Dendritic cell treated with granulocyte-macrophage colony-stimulating factor and Interleukin-4, amounts not matched to agents 40 ng/mL and 50 ng/mL, for 4 days (primary cell): ENCODE data around the gene TBC1D5.
"Not testable (repeated sequence)": the region's sequence is repeated elsewhere in the genome, so short reads cannot be mapped to it uniquely, and the experiment has no call there.

Source experiments
- H3K27ac Mint-ChIP-seq: one replicate; pipeline ENCODE4 v1.8.0; 2022; ENCODE audit warnings: mild to moderate bottlenecking, mixed read lengths
- H3K27me3 Mint-ChIP-seq: one replicate; pipeline ENCODE4 v1.8.0; 2022; ENCODE audit warnings: mild to moderate bottlenecking, mixed read lengths
- H3K36me3 Mint-ChIP-seq: one replicate; pipeline ENCODE4 v1.8.0; 2022; ENCODE audit warnings: low read depth, mixed read lengths
- H3K4me1 Mint-ChIP-seq: one replicate; pipeline ENCODE4 v1.8.0; 2022; ENCODE audit warnings: low read depth, mixed read lengths
- H3K4me3 Mint-ChIP-seq: one replicate; pipeline ENCODE4 v1.8.0; 2022; ENCODE audit warnings: mild to moderate bottlenecking, moderate library complexity, mixed read lengths
- H3K9me3 Mint-ChIP-seq: one replicate; pipeline ENCODE4 v1.8.0; 2022; ENCODE audit warnings: mixed read lengths
- intact Hi-C: fragments of 100-400 bp; cut with micrococcal nuclease; formaldehyde crosslinking; loops from one replicate; pipeline ENCODE4 v1.15.0; 2022

The TBC1D5 gene

GRCh38 chr3:17539436-17539835 is 203.0 kb downstream of the TBC1D5 start:
- H3K4me1 Mint-ChIP-seq = no peaks in the 10 kb centered on the region
- H3K4me3 Mint-ChIP-seq = no peak overlapping the region
- no peaks in the 10 kb centered on the region for H3K27me3 Mint-ChIP-seq
- H3K9me3 Mint-ChIP-seq = no peaks in the 10 kb centered on the region
- intact Hi-C loops = no loop called here
- no peak overlapping the region for H3K27ac Mint-ChIP-seq
- peaks cover 31% of the 10 kb centered on the region for H3K36me3 Mint-ChIP-seq

GRCh38 chr3:17535274-17535673 is 207.2 kb downstream of the TBC1D5 start:
- Mint-ChIP-seq H3K27me3 (no peaks in the 10 kb centered on the region), H3K27ac (no peak overlapping the region), H3K9me3 (no peaks in the 10 kb centered on the region), H3K4me3 (no peak overlapping the region), H3K36me3 (peaks cover 6% of the 10 kb centered on the region), H3K4me1 (no peaks in the 10 kb centered on the region)
- intact Hi-C loops = no loop called here

DNA sequence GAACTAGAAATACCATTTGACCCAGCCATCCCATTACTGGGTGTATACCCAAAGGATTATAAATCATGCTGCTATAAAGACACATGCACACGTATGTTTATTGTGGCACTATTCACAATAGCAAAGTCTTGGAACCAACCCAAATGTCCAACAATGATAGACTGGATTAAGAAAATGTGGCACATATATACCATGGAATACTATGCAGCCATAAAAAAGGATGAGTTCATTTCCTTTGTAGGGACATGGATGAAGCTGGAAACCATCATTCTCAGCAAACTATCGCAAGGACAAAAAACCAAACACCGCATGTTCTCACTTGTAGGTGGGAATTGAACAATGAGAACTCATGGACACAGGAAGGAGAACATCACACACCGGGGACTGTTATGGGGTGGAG is 210.0 kb downstream of the TBC1D5 start:
- H3K27ac Mint-ChIP-seq, intact Hi-C loops, H3K27me3 Mint-ChIP-seq, H3K36me3 Mint-ChIP-seq, H3K9me3 Mint-ChIP-seq, H3K4me3 Mint-ChIP-seq: not testable (repeated sequence)
- H3K4me1 Mint-ChIP-seq = peaks cover 10% of the 10 kb centered on the region

DNA sequence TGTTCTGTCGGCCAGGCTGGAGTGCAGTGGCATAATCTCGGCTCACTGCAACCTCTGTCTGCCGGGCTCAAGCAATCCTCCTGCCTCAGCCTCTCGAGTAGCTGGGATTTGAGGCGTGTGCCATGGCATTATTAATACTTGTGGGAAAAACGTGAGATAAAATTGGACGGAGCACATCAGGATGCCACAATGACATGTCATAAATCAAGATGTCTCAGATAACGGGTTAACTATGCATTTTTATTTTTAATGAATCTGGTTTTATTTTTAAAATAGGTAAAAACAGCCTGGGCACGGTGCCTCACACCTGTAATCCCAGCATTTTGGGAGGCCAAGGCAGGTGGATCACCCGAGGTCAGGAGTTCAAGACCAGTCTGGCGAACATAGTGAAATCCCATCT is 212.8 kb downstream of the TBC1D5 start:
- Mint-ChIP-seq H3K27me3 (no peaks in the 10 kb centered on the region), H3K4me3 (no peak overlapping the region), H3K9me3 (no peaks in the 10 kb centered on the region), H3K27ac (no peak overlapping the region), H3K36me3 (peaks cover 6% of the 10 kb centered on the region), H3K4me1 (peaks cover 10% of the 10 kb centered on the region)
- intact Hi-C loops = no loop called here

DNA sequence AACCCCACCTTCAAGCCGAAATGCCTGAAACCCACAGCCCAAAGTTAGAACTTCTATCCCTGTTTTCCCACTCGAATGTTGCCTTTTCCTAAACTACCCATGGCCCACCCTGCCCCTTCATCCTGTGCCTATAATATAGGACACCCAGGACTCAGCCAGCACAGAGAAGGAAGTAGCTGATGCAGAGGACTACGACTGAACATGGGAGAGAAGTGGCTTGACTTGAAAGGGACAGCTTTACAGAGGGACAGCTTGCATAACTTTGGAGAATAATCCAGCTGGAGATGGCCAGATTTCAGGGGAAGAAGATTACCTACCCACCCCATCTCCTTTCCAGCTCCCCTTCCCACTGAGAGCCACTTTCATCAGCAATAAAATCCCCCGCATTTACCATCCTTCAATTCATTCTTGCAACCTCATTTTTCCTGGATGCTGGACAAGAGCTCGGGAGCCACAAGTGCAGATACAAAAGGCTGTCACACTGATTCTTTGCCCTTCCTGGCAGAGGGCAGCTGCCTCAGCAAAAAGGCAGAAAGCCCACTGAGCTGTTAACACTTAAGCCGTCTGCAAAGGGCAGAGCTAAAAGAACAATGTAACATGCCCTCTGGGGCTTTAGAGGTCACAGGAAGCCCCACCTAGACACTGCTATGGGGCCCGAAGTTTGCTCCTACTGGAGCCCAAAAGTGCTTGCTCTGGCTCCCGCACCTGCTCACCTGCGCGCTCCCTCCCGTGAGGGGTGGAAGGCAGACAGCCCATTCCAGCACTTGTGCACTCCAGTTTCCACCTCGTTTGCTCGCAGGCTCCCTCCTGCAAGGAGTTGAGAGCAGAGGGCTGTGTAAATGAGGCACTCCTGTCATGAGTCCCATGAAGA is 224.0 kb downstream of the TBC1D5 start:
- Mint-ChIP-seq H3K4me3 (no peak overlapping the region), H3K4me1 (peaks cover 6% of the 10 kb centered on the region), H3K36me3 (peaks cover 8% of the 10 kb centered on the region), H3K9me3 (no peaks in the 10 kb centered on the region), H3K27ac (no peak overlapping the region), H3K27me3 (no peaks in the 10 kb centered on the region)
- intact Hi-C loops = no loop called here

- no peak overlapping the region for H3K4me3 Mint-ChIP-seq
- peaks cover 8% of the 10 kb centered on the region for H3K36me3 Mint-ChIP-seq
- intact Hi-C loops = no loop called here
- no peak overlapping the region for H3K27ac Mint-ChIP-seq
- H3K4me1 Mint-ChIP-seq = peaks cover 6% of the 10 kb centered on the region
- H3K27me3 Mint-ChIP-seq = no peaks in the 10 kb centered on the region
- no peaks in the 10 kb centered on the region for H3K9me3 Mint-ChIP-seq
Observed at GRCh38 chr3:17515445-17516234, 226.8 kb downstream of the TBC1D5 start.

DNA sequence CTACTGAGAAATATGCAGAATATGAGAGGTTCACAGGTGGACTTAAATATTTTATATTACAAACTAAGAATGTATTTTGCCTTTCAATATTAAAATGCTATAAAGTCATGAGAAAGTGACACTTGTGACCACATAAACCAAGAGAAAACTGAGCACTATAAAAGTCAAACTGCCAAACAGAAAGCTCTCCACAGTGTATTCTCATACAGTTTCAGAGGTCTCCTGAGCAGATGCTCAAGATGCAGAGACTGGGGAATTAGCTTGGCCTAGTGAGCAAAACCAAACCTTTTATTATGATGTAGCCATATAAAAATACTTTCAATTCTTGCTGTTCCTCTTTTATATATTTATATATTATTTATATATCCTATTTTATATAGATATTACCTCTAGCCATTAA is 227.8 kb downstream of the TBC1D5 start:
- intact Hi-C loops = no loop called here
- Mint-ChIP-seq H3K9me3 (no peaks in the 10 kb centered on the region), H3K27me3 (no peaks in the 10 kb centered on the region), H3K36me3 (peaks cover 8% of the 10 kb centered on the region), H3K4me1 (no peaks in the 10 kb centered on the region), H3K4me3 (no peak overlapping the region), H3K27ac (no peak overlapping the region)

GRCh38 chr3:17510265-17510664 is 232.2 kb downstream of the TBC1D5 start:
- H3K27me3 Mint-ChIP-seq = no peaks in the 10 kb centered on the region
- H3K27ac Mint-ChIP-seq = no peak overlapping the region
- H3K36me3 Mint-ChIP-seq = no peaks in the 10 kb centered on the region
- no peak overlapping the region for H3K4me3 Mint-ChIP-seq
- intact Hi-C loops = no loop called here
- H3K9me3 Mint-ChIP-seq = no peaks in the 10 kb centered on the region
- H3K4me1 Mint-ChIP-seq = no peaks in the 10 kb centered on the region

GRCh38 chr3:17508180-17508752 is 234.2 kb downstream of the TBC1D5 start:
- H3K27ac Mint-ChIP-seq = no peak overlapping the region
- H3K36me3 Mint-ChIP-seq = peaks cover 7% of the 10 kb centered on the region
- no peak overlapping the region for H3K4me3 Mint-ChIP-seq
- intact Hi-C loops = no loop called here
- no peaks in the 10 kb centered on the region for H3K4me1 Mint-ChIP-seq
- no peaks in the 10 kb centered on the region for H3K27me3 Mint-ChIP-seq
- no peaks in the 10 kb centered on the region for H3K9me3 Mint-ChIP-seq

- H3K36me3 Mint-ChIP-seq = peaks cover 7% of the 10 kb centered on the region
- no peaks in the 10 kb centered on the region for H3K4me1 Mint-ChIP-seq
- H3K27me3 Mint-ChIP-seq = no peaks in the 10 kb centered on the region
- H3K9me3 Mint-ChIP-seq = no peaks in the 10 kb centered on the region
- intact Hi-C loops = no loop called here
- H3K27ac Mint-ChIP-seq = no peak overlapping the region
- H3K4me3 Mint-ChIP-seq = no peak overlapping the region
Observed at GRCh38 chr3:17507480-17507879, 235.0 kb downstream of the TBC1D5 start.

DNA sequence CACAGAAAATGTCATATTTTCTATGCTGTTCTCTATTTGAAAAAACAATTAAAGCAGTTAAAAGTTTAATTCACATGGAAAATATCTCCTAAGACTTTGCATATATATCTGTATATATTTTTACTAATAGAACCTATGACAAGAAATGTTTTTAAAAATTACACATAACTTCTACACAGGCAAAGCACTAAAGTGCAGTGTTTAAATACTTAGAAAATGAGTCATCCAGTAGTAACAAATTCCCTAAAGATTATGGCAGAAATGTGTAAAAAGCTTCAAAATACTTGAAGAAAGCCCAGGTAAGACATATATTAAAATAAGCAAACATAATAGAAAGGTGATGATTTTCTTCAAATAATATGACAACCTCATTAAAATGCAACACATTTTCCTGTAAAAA is 236.6 kb downstream of the TBC1D5 start:
- intact Hi-C loops = no loop called here
- H3K4me3 Mint-ChIP-seq = no peak overlapping the region
- no peak overlapping the region for H3K27ac Mint-ChIP-seq
- no peaks in the 10 kb centered on the region for H3K27me3 Mint-ChIP-seq
- H3K4me1 Mint-ChIP-seq = no peaks in the 10 kb centered on the region
- peaks cover 7% of the 10 kb centered on the region for H3K36me3 Mint-ChIP-seq
- no peaks in the 10 kb centered on the region for H3K9me3 Mint-ChIP-seq

DNA sequence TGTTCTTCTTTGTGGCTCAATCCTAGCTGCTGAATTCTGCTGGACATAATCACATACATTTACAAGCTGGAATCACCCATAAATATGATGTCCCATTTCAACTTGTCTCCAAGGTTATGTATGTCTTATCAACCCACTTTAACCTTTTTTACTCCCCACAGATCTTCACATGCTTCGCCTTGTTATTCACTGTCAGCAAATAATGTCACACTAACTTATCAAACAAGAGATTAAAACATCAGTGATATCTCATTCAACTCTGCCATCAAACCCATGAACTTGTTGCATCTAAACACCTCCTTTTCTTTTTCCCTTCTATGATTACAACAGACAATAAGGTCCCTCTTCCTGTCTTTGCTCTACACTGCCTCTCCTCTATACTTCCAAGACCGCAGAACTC is 240.7 kb downstream of the TBC1D5 start:
- intact Hi-C loops = no loop called here
- no peaks in the 10 kb centered on the region for H3K27me3 Mint-ChIP-seq
- no peak overlapping the region for H3K27ac Mint-ChIP-seq
- no peaks in the 10 kb centered on the region for H3K9me3 Mint-ChIP-seq
- H3K4me1 Mint-ChIP-seq = no peaks in the 10 kb centered on the region
- H3K4me3 Mint-ChIP-seq = no peak overlapping the region
- peaks cover 7% of the 10 kb centered on the region for H3K36me3 Mint-ChIP-seq

DNA sequence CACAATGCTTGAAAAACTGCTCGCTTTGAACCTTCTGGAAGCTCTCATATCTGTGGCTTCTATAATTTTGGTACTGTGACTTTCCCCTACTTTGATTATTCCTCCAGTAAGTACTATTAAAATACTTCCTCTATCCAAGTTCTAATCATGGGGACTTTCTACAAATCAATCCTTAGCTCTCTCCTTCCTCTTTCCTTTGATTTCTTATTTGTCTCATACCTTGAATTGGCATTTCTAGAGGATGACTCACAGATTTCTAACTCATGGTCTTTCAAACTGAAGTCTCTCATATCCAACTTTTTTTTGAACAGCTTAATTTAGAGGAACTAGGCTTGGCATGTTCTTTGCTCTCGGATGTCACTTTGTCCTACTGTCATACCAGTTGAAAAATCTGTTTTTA is 241.8 kb downstream of the TBC1D5 start:
- no peak overlapping the region for H3K27ac Mint-ChIP-seq
- H3K4me3 Mint-ChIP-seq = no peak overlapping the region
- H3K36me3 Mint-ChIP-seq = peaks cover 13% of the 10 kb centered on the region
- no peaks in the 10 kb centered on the region for H3K27me3 Mint-ChIP-seq
- H3K4me1 Mint-ChIP-seq = no peaks in the 10 kb centered on the region
- intact Hi-C loops = no loop called here
- H3K9me3 Mint-ChIP-seq = no peaks in the 10 kb centered on the region

GRCh38 chr3:17494117-17494809 is 248.2 kb downstream of the TBC1D5 start:
- no peak overlapping the region for H3K27ac Mint-ChIP-seq
- H3K9me3 Mint-ChIP-seq = peaks cover 49% of the 10 kb centered on the region
- H3K27me3 Mint-ChIP-seq = no peaks in the 10 kb centered on the region
- intact Hi-C loops = no loop called here
- H3K36me3 Mint-ChIP-seq = peaks cover 32% of the 10 kb centered on the region
- H3K4me1 Mint-ChIP-seq = no peaks in the 10 kb centered on the region
- H3K4me3 Mint-ChIP-seq = no peak overlapping the region
